HepG2 (cell line): ENCODE measurements around the gene MTHFD2L. TPM values are rescaled to one million over a fixed set of nuclear protein-coding genes. Genes with fewer than 3 reads are reported as not detected.

Experiments used
- ADNP ChIP-seq: sonication (generic); formaldehyde crosslinking; IDR thresholded peaks from 2 replicates; pipeline ENCODE4 v1.4.0; 2020; ENCODE audit warnings: missing genetic modification reagents
- AHR ChIP-seq: IDR thresholded peaks from 2 replicates; pipeline ENCODE4 v1.6.1; 2018; ENCODE audit warnings: missing genetic modification reagents, missing compliant biosample characterization
- CCDC6 ChIP-seq: sonication (generic); formaldehyde crosslinking; IDR thresholded peaks from 2 replicates; pipeline ENCODE4 v1.8.1; 2022; ENCODE audit warnings: mild to moderate bottlenecking, missing genetic modification reagents, moderate library complexity
- FIP1L1 ChIP-seq: fragments of 200-400 bp; formaldehyde crosslinking; IDR thresholded peaks from 2 replicates; pipeline ENCODE4 v1.6.1; 2018; ENCODE audit warnings: low read depth, mild to moderate bottlenecking, low read length, moderate library complexity, borderline replicate concordance; ENCODE audit not compliant: insufficient read depth
- GLI4 ChIP-seq: sonication (generic); formaldehyde crosslinking; IDR thresholded peaks from 2 replicates; pipeline ENCODE4 v1.5.1; 2020; ENCODE audit warnings: missing genetic modification reagents, mild to moderate bottlenecking, moderate library complexity, borderline replicate concordance
- JARID2 ChIP-seq: sonication (generic); formaldehyde crosslinking; IDR thresholded peaks from 2 replicates; pipeline ENCODE4 v1.8.1; 2023; ENCODE audit warnings: missing genetic modification reagents, inconsistent platforms; ENCODE audit not compliant: insufficient replicate concordance
- MIXL1 ChIP-seq: IDR thresholded peaks from 2 replicates; pipeline ENCODE4 v1.6.1; 2016
- NCOA5 ChIP-seq: sonication (generic); formaldehyde crosslinking; IDR thresholded peaks from 2 replicates; pipeline ENCODE4 v1.4.0; 2020; ENCODE audit warnings: missing genetic modification reagents
- NFE2 ChIP-seq: sonication (generic); formaldehyde crosslinking; IDR thresholded peaks from 2 replicates; pipeline ENCODE4 v1.4.0; 2020; ENCODE audit warnings: missing genetic modification reagents
- PAF1 ChIP-seq: IDR thresholded peaks from 2 replicates; pipeline ENCODE4 v1.6.1; 2016; ENCODE audit warnings: missing genetic modification reagents, missing compliant biosample characterization
- SATB2 ChIP-seq: sonication (generic); formaldehyde crosslinking; IDR thresholded peaks from 2 replicates; pipeline ENCODE4 v1.5.0; 2020; ENCODE audit warnings: missing genetic modification reagents
- WIZ ChIP-seq: sonication (generic); formaldehyde crosslinking; IDR thresholded peaks from 2 replicates; pipeline ENCODE4 v1.5.1; 2020; ENCODE audit warnings: mild to moderate bottlenecking, missing genetic modification reagents
- YEATS2 ChIP-seq: sonication (generic); formaldehyde crosslinking; IDR thresholded peaks from 2 replicates; pipeline ENCODE4 v1.4.0; 2020; ENCODE audit warnings: missing genetic modification reagents, borderline replicate concordance
- ZNF451 ChIP-seq: sonication (generic); formaldehyde crosslinking; IDR thresholded peaks from 2 replicates; pipeline ENCODE4 v1.5.0; 2020; ENCODE audit warnings: mild to moderate bottlenecking, missing genetic modification reagents
- polyA plus RNA-seq, 8 experiments: library from polyadenylated mRNA; depleted of rRNA in 3 of 8; stranded (reverse) in 7 of 8; unstranded in 1 of 8; fragments of >200 nt; fragmentation: Illumina TruSeq in 4 of 8; extraction: Trizol in 4 of 8; gene quantifications; 2 replicates each; pipeline versions ENCODE4 v1.2.1 to v1.2.3, GENCODE V29; 2011 to 2016; ENCODE audit warnings: low read depth in 4 of 8, missing spikeins in 1 of 8, mixed read lengths in 1 of 8; ENCODE audit not compliant: insufficient read depth in 1 of 8
- total RNA-seq, 5 experiments: library from RNA; depleted of rRNA; stranded (reverse); fragments of >200 nt; fragmentation: Illumina TruSeq; extraction: Trizol; gene quantifications; 2 replicates each; pipeline ENCODE4 v1.2.3, GENCODE V29; 2016; ENCODE audit warnings: low read depth in 1 of 5
- TF ChIP-seq, protein P1 (sequence below): sonication (generic); formaldehyde crosslinking; IDR thresholded peaks from 2 replicates; pipeline ENCODE4 v1.4.0; 2020; ENCODE audit warnings: mild to moderate bottlenecking, missing genetic modification reagents
- TF ChIP-seq, protein P2 (sequence below): sonication (generic); formaldehyde crosslinking; IDR thresholded peaks from 2 replicates; pipeline ENCODE4 v1.4.0; 2020; ENCODE audit warnings: missing genetic modification reagents
- TF ChIP-seq, protein P3 (sequence below): sonication (generic); formaldehyde crosslinking; IDR thresholded peaks from 2 replicates; pipeline ENCODE4 v1.5.0; 2020; ENCODE audit warnings: missing genetic modification reagents
- TF ChIP-seq, protein P4 (sequence below): sonication (generic); formaldehyde crosslinking; IDR thresholded peaks from 2 replicates; pipeline ENCODE4 v1.4.0; 2020; ENCODE audit warnings: mild to moderate bottlenecking, missing genetic modification reagents
- TF ChIP-seq, protein P5 (sequence below): sonication (generic); formaldehyde crosslinking; IDR thresholded peaks from 2 replicates; pipeline ENCODE4 v1.8.1; 2023; ENCODE audit warnings: missing genetic modification reagents, mild to moderate bottlenecking, borderline replicate concordance
- TF ChIP-seq, protein P6 (sequence below): sonication (generic); formaldehyde crosslinking; conservative IDR thresholded peaks from 2 replicates; pipeline ENCODE4 v1.8.1; 2023; ENCODE audit warnings: missing genetic modification reagents

Gene MTHFD2L
- total and polyA plus RNA-seq, 2 of the 13 experiments (the other 11 are each of a cell fraction or from before 2014, with no cell fraction given) = 10.5 to 14.9 TPM

DNA sequence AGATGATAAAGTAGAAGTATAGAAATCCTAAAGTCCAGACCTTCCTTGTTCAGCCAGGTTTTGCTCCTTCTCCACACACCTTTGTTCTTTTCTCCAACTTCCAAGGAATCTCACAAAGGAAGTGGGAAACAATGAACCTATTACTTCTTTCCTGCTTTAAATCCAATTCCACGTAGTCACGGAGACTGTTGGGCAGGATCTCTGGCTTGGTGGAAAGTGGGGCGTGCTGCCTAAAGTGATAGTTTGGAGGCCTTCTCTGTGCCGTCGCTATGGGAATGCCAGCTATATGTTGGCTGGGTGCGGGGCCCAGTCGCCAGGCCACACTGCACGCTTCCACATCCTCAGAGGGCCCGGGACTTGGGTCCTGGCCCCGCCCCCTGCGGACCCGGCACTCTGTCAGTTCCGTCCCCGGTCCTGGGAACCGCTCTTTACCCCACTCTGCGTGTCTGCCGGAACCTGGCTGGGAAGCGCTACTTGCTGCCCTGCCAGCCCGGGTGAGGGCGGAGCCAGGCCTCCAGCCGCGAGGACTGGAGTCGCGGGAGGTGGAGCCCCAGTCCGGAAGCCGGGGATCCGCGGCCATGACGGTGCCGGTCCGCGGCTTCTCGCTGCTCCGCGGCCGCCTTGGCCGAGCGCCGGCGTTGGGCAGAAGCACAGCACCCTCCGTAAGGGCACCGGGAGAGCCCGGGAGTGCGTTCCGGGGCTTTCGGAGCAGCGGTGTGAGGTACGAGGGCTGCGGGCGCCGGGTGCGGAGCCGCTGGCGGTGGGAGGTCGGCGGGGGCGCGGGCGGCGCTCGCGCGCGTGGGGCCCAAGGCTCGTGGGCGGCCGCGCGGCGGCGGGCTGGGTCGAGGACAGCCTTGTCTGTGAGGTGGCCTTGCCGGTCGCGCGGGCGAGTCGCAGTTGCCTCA is at the start of gene MTHFD2L (continued):
- TF ChIP-seq, protein P1, sequence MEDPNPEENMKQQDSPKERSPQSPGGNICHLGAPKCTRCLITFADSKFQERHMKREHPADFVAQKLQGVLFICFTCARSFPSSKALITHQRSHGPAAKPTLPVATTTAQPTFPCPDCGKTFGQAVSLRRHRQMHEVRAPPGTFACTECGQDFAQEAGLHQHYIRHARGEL (CRISPR knock-in tag) = no peak
- TF ChIP-seq, protein P2, sequence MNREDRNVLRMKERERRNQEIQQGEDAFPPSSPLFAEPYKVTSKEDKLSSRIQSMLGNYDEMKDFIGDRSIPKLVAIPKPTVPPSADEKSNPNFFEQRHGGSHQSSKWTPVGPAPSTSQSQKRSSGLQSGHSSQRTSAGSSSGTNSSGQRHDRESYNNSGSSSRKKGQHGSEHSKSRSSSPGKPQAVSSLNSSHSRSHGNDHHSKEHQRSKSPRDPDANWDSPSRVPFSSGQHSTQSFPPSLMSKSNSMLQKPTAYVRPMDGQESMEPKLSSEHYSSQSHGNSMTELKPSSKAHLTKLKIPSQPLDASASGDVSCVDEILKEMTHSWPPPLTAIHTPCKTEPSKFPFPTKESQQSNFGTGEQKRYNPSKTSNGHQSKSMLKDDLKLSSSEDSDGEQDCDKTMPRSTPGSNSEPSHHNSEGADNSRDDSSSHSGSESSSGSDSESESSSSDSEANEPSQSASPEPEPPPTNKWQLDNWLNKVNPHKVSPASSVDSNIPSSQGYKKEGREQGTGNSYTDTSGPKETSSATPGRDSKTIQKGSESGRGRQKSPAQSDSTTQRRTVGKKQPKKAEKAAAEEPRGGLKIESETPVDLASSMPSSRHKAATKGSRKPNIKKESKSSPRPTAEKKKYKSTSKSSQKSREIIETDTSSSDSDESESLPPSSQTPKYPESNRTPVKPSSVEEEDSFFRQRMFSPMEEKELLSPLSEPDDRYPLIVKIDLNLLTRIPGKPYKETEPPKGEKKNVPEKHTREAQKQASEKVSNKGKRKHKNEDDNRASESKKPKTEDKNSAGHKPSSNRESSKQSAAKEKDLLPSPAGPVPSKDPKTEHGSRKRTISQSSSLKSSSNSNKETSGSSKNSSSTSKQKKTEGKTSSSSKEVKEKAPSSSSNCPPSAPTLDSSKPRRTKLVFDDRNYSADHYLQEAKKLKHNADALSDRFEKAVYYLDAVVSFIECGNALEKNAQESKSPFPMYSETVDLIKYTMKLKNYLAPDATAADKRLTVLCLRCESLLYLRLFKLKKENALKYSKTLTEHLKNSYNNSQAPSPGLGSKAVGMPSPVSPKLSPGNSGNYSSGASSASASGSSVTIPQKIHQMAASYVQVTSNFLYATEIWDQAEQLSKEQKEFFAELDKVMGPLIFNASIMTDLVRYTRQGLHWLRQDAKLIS (CRISPR knock-in tag) = no peak; the same call in 1 of the 2 replicates
- TF ChIP-seq YEATS2 (CRISPR knock-in tag) = peak; percentile 89; the same call in 1 of the 2 replicates
- no peak; the same call in 1 of the 2 replicates for TF ChIP-seq WIZ (CRISPR knock-in tag)
- TF ChIP-seq NFE2 (CRISPR knock-in tag) = no peak
- 0 out of 2 replicates have a peak, but pooled peaks have one; percentile 9 for TF ChIP-seq ZNF451
- no peak for TF ChIP-seq NCOA5 (CRISPR knock-in tag)
- TF ChIP-seq ADNP (CRISPR knock-in tag) = no peak
- TF ChIP-seq, protein P3, sequence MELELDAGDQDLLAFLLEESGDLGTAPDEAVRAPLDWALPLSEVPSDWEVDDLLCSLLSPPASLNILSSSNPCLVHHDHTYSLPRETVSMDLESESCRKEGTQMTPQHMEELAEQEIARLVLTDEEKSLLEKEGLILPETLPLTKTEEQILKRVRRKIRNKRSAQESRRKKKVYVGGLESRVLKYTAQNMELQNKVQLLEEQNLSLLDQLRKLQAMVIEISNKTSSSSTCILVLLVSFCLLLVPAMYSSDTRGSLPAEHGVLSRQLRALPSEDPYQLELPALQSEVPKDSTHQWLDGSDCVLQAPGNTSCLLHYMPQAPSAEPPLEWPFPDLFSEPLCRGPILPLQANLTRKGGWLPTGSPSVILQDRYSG = 0 out of 2 replicates have a peak, but pooled peaks have one; percentile 24
- TF ChIP-seq JARID2 = peak; percentile 66
- TF ChIP-seq AHR (CRISPR knock-in tag) = 0 out of 2 replicates have a peak, but pooled peaks have one; percentile 19
- TF ChIP-seq, protein P4, sequence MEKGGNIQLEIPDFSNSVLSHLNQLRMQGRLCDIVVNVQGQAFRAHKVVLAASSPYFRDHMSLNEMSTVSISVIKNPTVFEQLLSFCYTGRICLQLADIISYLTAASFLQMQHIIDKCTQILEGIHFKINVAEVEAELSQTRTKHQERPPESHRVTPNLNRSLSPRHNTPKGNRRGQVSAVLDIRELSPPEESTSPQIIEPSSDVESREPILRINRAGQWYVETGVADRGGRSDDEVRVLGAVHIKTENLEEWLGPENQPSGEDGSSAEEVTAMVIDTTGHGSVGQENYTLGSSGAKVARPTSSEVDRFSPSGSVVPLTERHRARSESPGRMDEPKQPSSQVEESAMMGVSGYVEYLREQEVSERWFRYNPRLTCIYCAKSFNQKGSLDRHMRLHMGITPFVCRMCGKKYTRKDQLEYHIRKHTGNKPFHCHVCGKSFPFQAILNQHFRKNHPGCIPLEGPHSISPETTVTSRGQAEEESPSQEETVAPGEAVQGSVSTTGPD (CRISPR knock-in tag) = no peak
- TF ChIP-seq PAF1 = no peak
- no peak; the same call in 1 of the 2 replicates for TF ChIP-seq MIXL1 (CRISPR knock-in tag)
- TF ChIP-seq GLI4 (CRISPR knock-in tag) = no peak
- TF ChIP-seq CCDC6 (CRISPR knock-in tag) = peak; percentile 53; the same call in 1 of the 2 replicates
- TF ChIP-seq, protein P5, sequence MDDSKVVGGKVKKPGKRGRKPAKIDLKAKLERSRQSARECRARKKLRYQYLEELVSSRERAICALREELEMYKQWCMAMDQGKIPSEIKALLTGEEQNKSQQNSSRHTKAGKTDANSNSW (CRISPR knock-in tag) = no peak
- 0 out of 2 replicates have a peak, but pooled peaks have one; percentile 62 for TF ChIP-seq FIP1L1
- TF ChIP-seq, protein P6, sequence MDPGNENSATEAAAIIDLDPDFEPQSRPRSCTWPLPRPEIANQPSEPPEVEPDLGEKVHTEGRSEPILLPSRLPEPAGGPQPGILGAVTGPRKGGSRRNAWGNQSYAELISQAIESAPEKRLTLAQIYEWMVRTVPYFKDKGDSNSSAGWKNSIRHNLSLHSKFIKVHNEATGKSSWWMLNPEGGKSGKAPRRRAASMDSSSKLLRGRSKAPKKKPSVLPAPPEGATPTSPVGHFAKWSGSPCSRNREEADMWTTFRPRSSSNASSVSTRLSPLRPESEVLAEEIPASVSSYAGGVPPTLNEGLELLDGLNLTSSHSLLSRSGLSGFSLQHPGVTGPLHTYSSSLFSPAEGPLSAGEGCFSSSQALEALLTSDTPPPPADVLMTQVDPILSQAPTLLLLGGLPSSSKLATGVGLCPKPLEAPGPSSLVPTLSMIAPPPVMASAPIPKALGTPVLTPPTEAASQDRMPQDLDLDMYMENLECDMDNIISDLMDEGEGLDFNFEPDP = 0 out of 2 replicates have a peak, but pooled peaks have one; percentile 76
- TF ChIP-seq SATB2 (CRISPR knock-in tag) = 0 out of 2 replicates have a peak, but pooled peaks have one; percentile 51
